SU-DHL-6 (cell line): ENCODE results near the gene CFAP65.

Source experiments
- CTCF ChIP-seq: fragments of 200-600 bp; sonication (generic); IDR thresholded peaks from one replicate; pipeline ENCODE4 v1.5.1; 2017; ENCODE audit warnings: antibody characterized with exemption, mild to moderate bottlenecking, low read length, moderate library complexity; ENCODE audit not compliant: insufficient read depth, poor library complexity, severe bottlenecking
- EZH2phosphoT487 ChIP-seq: fragments of 200-600 bp; sonication (generic), shearing (Covaris generic); conservative IDR thresholded peaks from 2 replicates; pipeline ENCODE4 v1.6.1; 2018; ENCODE audit warnings: mild to moderate bottlenecking, antibody characterized with exemption, low read length, moderate library complexity, mixed read lengths

DNA sequence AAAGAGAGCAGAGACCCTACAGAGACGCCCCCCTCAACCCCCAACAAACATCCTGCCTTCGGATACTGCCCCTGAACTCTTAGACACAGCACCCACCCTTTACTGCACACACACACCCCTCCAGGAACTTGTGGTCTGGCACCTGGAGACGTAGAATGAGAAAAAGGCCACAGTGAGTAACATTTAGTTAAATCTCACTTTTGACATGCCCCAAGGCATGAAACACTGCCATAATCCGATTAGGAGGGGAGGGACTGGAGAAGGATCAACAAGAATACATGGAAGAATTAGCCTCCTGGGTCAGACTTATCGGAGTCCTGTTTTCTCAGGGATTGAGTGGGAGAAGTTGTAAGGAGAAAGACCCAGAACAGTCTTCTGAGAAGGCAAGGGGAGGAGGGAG is 77.7 kb downstream of the CFAP65 start:
- TF ChIP-seq CTCF = no peak
- TF ChIP-seq EZH2phosphoT487 = no peak
